HG02885 (cell line): ENCODE measurements around the gene NOS1AP.
"Not testable (repeated sequence)": the region's sequence is repeated elsewhere in the genome, so short reads cannot be mapped to it uniquely, and the experiment has no call there.

ENCODE experiments used
- ATAC-seq: cut with Tn5 transposase; IDR thresholded peaks from one replicate; pipeline ENCODE4 v1.9.1; 2021; ENCODE audit warnings: mild to moderate bottlenecking; ENCODE audit not compliant: unreplicated experiment, poor library complexity

The NOS1AP gene

DNA sequence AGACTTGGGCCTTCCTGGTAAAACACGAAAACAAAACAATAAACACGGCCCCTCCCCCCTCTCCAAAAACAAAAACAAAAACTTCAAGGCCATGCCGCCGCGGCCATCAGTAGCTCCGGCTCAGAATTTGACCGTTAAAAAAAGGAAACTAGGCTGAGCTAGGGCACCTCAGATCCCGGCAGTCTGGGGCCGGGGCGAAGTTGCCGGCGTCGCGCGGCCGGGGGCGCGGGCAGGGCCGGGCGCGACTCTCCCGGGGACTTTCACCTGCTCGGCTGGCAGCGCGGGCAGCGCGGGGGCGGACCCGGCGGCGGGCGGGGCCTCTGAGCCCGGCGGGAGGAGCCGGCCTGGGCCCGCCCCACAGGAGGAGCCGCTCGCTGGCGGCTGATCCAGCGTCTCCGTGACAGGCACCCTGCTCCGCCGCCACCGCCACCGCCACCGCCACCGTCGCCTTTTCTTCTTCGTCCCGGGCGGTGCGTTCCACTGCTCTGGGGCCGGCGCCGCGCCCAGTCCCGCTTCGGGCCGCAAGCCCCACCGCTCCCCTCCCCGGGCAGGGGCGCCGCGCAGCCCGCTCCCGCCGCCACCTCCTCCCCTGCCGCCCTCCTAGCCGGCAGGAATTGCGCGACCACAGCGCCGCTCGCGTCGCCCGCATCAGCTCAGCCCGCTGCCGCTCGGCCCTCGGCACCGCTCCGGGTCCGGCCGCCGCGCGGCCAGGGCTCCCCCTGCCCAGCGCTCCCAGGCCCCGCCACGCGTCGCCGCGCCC is at the start of gene NOS1AP:
Gene NOS1AP, plus strand, starts transcription at position 358 of the 760 bp plus-strand sequence. CDS start 487 bp downstream, outside the sequence.
- peak; percentile 99 for ATAC-seq

DNA sequence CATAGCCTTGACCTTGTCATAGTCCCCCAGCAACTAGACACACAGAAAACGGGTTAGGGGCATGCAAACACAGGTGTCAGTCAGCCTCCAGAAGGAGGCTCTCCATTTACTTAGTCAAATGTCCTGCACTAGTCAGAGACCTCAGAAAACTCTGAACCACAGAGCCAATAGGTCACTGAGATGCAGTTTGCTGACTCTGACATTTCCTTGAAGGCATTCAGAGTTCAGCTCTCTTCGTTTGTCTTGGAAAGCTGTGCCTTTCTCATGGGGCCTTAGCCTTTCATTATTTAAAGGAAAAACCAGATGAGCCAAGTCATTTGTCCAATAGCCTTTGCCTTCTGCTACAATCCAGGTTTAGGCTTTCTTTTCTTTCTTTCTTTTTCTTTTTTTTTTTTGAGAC is 49.3 kb upstream of the NOS1AP start:
- ATAC-seq, result no peak

DNA sequence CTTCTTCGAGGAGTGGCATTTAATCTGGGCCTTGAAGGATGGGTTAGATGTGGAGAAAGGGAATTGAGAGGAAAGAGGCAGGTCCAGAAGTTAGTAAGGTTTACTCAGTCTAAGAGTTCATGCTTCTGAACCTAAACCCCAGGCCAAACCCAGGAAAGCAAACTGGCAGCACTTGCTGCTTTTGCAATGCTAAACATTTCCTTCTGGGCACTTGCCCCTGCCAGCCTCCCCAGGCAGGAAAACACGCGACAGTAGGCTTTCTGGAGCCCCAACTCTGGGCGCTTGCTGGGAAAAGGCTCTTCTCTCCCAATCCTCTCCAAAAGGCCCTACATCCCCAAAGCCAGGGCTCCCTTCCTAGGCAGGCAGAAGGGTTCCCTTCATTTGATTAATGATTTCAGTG is 48.4 kb upstream of the NOS1AP start:
- ATAC-seq, result no peak

DNA sequence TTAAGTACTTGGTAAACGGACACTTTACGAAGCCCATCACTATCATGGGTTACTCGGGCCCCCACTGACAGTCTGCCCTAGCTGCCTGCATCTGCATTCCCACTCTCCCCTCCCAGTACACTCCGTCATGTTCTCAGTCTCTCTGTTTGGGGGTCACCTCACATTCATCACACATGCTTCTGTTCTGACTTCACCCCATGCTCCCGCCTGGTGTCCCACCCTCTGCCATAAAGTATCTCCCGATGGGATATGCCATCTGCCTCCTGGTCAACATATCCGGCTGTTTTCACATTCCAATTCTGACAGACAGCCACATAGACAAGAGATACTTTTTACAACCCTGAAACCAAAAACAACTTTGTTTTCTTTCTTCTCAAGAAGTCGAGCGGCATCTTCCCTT is 46.9 kb upstream of the NOS1AP start:
- no peak for ATAC-seq

DNA sequence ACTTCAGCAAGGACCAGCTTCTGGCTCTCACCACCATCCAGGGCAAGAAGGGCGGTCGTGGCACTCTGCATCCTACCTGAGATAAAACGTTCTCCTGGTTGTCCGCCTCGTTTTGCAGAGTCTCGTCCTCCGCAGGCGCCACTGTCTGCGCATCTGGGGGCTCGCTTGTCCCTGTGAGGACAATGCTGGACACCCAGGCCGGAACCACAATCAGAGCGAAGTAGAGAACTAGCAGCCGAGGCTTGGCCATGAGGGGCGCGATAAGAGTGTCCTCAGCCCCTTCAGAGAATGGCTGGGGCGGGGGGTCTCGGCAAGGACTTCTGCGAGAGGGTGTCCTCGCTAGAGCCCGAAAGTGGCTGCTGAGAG is 46.3 kb upstream of the NOS1AP start:
- ATAC-seq, result no peak

DNA sequence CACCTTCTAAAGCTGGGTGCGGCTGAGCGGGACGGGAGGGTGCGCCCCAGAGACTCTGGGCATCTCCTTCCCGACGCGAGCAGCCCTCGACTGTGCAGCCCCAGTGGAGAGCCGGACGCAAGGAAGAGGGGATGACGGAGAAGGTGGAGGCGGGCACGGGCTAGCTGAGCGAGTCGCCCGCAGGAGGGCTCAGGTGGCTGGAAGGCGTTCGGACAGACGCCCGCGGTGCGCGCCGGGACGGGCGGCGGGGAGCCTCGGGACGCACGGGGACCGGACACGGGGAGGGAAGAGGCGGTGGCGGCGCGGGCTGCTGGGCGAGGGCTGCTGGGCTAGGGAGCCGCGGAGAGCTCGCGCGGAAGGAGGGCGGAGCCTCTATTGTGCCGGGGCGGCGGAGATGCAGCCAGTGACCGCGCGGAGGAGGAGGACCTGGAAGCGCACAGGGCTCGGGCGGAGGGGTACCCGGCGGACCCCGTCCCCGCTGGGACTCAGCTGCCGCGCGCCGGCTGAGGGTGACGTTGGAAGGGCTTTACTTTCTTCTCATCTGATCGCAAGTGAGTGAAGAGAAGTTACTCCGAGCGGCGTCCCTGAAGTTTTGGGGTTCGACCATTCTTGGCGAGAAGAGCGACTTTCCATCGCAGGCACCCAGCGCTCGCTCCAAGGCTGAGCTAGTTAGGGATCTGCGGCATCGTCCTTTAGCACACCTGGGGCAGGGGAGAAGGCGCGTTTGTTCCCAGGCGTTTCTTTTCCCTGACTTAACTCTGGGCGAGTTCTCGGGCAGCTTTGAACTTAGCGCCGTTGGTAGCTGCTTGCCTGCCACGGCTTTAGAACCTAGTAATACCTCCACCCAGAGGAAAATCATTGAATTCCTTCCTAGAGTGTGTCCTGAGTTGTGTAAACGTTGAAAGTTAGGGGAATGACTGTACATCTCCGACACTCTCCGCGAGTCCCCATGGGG is 45.7 kb upstream of the NOS1AP start, which contains the start of gene OLFML2B:
Gene OLFML2B, minus strand, starts transcription at position 323 of the 955 bp plus-strand sequence. CDS start 439 bp downstream, outside the sequence.
- peak; percentile 79 for ATAC-seq

DNA sequence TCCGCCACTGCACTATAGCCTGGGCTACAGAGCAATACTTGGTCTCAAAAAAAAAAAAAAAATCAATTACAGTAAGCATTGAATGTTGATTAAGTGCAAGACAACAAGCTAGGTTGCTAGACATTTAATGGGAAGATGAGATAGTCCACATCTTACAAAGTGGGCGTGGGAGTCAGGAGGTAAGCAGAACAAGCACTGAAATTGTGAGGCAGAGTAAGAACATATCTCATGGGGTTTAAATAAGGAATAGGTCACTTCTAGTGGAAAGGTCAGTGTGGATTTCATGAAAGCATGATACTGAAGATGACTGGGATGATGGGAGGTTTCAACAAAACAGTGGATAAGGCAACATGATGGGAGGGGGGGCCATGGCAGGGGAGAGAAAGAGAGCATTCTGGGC is 44.0 kb upstream of the NOS1AP start:
- ATAC-seq, result no peak

DNA sequence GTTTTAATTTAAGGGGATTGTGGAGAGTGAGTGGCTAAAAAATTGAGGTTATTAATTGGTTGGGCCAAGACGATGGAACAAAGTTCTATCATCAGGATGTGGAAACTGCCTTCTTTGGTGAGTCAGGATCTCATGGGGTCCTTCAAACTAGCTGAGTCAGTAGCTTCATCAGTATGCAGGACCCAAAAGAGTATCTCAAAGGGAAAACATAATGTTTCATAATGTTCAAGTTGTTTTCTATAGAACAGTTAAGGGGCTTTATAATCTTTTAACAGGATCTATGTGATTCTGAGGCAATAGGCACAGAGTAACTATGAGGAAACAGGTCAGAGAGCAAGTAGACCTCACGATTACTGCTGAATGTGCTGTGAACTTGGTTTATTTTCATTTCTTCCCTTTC is 42.6 kb upstream of the NOS1AP start:
- no peak for ATAC-seq

DNA sequence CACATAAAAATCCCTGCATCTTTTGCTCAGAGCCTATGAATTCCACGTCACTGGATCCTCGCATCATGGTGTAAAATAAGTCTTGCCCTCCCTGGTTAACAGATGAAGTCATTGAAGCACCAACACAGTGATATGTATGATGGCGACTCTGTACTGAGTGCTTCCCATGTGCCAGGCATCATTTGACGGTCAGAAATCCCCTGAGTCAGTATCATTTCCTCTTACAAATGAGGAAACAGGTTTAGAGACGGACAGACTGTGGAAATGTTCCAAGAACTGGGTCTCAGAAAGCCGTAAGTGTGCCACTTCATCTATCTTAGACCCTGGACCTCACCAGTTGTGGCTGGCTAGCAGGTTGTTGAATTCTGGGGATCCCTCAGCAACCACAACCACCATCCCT is 40.8 kb upstream of the NOS1AP start:
- peak; percentile 54 for ATAC-seq

DNA sequence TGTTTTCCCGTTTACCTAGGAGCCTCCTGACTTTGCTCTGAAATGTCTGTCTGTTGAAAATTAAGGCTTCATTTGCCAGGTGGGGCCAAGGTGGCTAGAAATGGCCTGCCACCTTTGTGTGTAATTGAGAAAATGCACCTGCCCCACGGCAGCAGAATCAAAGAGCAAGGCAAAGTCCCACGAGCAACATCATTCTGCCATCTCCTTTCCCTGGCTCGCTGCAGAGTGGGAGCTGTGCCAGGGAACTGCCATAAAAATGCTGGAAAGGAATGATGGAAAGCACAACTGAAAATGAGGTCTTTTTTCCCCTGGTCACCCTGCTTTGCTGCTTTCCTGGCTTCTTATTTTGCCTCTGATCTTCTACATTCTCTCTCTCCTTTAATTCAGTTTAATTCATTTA is 40.3 kb upstream of the NOS1AP start:
- no peak for ATAC-seq

DNA sequence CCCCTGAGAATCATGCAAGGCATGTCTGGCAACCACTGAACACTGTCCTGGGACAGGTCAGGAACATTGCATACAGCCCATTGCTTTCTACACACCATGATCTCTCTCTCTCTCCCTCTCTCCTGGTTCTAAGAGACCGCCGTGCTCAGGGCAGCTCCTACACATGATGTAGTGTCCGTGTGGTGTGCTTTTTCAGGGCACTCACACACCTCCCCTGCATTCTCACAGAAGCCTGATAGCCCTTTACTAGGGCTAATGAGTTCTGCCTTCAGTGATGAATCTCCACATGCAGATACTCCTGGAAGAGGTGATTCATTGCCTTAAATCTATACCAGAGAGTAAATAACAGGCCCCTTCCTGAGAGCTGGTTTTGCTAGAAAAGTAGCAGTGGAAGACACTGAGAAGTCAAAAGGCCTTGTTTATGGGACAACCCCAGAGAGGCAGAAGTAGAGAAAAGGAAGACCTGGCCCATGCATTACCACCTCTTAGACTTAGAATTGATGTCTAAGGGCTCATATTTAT is 38.7 kb upstream of the NOS1AP start:
- no peak for ATAC-seq

DNA sequence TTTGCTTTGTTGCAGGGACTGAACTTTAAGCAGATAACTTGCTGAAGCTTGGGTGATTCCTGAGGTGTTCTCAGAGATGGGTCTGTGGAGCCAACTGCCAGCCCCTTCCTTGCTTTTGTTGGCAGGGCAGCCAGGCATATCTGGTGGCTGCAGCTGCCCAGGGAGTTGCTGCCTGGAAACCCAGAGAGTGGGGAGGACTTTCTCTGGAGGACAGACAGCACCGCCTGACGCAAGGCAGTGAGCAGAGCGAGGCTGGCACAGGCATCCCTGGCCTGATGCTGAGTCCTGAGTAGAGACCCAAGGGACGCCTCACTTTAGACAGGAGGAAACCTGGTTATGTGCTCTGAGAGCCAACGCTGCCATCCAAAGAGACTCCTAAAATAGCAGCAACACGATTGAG is 36.1 kb upstream of the NOS1AP start:
- no peak for ATAC-seq

DNA sequence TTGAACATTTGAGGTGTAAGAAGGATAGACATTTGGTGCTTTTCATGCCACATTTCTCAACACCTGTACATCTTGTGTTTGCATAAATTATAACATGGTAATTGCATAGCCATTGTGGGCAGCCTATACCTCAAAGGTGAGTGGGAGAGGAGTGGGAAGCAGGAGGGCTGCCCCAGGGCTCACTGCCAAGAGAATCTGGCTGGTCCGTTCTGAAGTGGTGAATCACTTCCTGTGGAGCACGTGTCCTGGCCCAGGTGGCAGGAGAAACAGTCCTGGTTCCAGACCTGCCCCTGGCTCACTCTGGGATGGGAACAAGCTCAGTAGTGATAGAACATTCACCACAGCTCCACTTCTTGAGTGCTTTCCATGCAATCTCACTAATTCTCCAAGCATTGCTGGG is 34.2 kb upstream of the NOS1AP start:
- ATAC-seq, result no peak

DNA sequence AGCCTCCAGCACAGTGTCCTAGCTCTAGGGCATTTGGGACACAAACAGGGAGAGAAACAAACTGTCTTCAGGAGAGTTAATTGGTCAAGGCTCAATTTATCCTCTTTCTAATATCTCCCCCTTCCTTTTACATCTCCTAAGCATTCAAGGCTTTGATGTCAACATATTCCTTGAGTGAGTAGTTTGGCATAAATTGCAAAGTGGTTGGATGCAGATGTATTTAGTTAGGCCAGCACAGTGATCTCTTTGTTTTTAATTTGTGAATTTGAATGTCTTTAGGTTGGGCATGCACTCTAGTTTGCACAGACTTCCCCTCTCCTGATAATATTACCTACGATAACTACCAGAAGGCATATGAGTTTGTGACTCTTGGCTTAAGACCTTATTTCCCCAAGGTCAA is 33.3 kb upstream of the NOS1AP start:
- no peak for ATAC-seq

DNA sequence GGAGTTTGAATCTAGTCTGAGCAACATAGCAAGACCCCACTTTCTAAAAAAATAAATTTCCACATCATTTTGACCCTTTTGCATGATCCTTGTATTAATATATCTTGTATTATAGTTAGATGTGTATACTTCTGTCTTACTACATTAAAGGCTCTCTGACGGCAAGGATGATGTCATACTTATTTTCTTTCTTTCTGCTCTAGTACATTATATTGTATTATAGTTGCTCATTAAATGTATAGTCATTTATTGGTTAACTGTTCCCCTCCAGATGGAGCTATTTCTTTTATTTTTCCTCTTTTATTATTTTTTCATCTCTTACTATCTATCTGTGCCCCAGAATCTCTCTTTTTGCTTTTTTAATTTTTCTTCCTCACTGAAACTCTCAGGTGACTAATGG is 30.9 kb upstream of the NOS1AP start:
- ATAC-seq, result no peak

DNA sequence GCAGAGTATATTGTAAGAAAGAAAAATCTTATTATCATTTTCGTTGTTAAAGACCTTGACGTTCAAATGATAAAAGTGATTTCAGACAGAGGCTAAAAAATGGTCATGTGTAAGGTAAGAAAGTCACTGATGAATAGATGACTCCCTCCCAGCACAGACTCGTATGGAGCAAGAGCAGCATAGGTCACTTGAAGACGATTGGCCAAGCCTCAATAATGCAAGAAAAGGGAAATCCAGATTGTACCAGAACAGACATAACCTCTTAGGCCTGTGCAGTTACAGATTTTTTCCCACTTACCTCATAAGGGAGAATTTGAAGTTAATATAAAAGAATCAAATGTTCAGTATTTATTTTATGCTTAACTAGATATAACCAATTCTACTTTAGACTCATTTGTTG is 29.5 kb upstream of the NOS1AP start:
- no peak for ATAC-seq

DNA sequence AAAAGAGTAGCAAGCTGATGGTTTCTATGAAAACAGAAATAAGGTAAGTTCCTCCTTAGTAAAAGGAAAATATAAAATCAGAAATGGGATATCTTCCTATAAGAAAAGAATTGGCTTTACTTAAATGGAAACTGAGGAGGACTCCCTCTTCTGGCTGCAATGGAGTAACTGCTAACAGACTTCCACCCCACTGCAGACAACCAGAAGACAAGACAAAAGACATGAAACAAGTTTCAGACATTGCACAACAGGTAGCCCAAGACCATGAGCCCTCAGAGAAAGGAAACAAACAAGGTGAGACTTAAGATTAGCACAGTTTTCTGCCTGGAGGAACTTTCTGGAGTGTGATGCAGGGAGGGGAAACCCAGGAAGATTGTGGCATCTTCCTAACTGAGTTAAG is 28.8 kb upstream of the NOS1AP start:
- ATAC-seq, result no peak

DNA sequence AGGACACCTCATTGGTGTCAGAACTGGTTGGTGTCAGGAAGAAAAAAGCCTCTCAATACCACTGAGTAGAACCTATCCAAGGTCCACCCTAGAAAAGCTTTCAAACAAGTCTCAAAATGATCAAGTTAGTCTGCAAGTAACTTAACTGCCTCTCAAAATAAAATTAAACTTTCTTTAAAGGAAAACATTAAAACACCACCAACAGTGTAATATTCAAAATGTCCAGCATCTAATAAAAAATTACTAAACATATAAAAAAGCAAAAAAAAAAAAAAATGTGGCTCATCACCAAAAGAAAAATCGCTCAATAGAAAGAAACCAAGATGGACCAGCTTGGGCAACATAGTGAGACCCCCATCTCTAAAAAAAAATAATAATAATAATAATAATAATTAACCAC is 27.1 kb upstream of the NOS1AP start:
- no peak for ATAC-seq

DNA sequence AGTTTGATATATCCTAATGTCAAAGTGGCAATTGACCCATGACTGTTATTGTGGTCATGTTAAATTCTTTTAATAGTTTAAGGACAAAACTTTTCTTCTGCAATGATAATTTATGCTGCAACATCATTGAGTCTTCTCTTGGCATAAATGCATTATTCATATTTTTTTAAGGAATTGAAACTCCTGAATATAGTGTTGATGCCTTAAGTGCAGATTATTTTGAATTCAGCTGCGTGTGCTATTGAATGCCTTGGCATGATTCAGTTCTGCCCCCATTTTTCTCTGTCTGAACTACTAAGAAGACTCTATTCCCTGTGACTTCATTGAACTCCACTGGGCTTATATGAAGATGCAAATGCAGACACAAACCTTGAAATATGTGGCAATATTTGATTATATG is 22.6 kb upstream of the NOS1AP start:
- no peak for ATAC-seq

DNA sequence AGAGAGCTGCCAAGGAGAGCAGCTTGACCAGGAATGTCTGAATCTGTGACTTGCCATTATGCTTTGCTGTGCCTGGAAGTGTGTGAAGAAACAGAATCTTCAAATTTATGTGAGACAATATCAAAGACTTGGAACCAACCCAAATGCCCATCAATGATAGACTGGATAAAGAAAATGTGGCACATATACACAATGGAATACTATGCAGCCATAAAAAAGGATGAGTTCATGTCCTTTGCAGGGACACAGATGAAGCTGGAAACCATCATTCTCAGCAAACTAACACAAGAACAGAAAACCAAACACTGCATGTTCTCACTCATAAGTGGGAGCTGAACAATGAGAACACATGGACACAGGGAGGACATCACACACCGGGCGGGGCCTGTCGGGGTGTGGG is 15.5 kb upstream of the NOS1AP start:
- ATAC-seq, result not testable (repeated sequence)

DNA sequence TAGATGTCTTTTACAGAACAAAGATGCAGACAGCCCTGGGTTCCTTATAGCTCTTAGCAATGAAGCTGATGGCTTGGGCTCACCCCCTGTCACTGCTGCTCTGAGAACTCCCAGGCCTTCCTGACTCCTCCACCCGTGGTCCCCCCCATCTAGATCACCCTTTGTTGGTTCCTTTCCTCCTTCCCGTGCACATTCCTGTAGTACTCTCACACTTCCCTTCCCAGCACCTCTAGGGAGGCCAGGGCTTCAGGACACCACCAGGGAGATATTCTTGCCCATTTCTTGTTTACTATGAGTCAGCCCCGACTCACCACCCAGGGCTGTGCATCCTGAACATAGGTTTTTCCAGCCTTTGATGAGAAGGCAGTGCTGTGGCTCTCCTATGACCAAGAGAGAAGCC is 14.4 kb upstream of the NOS1AP start:
- ATAC-seq, result no peak
